Keratinocyte (primary cell): Measurements from ENCODE around the gene HEATR9. TPM values are rescaled to one million over a fixed set of nuclear protein-coding genes. Genes with fewer than 3 reads are reported as not detected.

Source experiments
- DNase-seq: peaks from one replicate; pipeline ENCODE4 v3.0.0-alpha.2; 2011; ENCODE audit warnings: low read depth, missing footprints, low spot score
- FAIRE-seq: peaks from 2 replicates; lab custom pipeline; 2011; peaks lifted over from hg19 to GRCh38; lab: Jason Lieb, UNC
- H2AFZ ChIP-seq: 2 replicates; pipeline ENCODE4 v1.6.0; 2012; ENCODE audit warnings: low read length, control low read depth, inconsistent platforms; ENCODE audit not compliant: control insufficient read depth
- H3K27ac ChIP-seq: 2 replicates; pipeline ENCODE4 v1.5.1; 2011; ENCODE audit warnings: low read length; ENCODE audit not compliant: control insufficient read depth, insufficient read depth
- H3K27me3 ChIP-seq: 3 replicates; pipeline ENCODE4 v1.6.0; 2011; ENCODE audit warnings: low read length; ENCODE audit not compliant: control insufficient read depth, insufficient read depth; ENCODE audit errors: extremely low read depth
- H3K36me3 ChIP-seq, 2 experiments: 2 replicates in 1 of 2; 3 replicates in 1 of 2; pipeline ENCODE4 v1.5.1; 2011; ENCODE audit warnings: low read length in 2 of 2, mild to moderate bottlenecking in 1 of 2; ENCODE audit not compliant: control insufficient read depth in 2 of 2, insufficient read depth in 2 of 2; ENCODE audit errors: extremely low read depth in 1 of 2
- H3K4me1 ChIP-seq: 3 replicates; pipeline ENCODE4 v1.5.1; 2011; ENCODE audit warnings: low read length; ENCODE audit not compliant: control insufficient read depth, insufficient read depth; ENCODE audit errors: extremely low read depth
- H3K4me2 ChIP-seq: 3 replicates; pipeline ENCODE4 v1.6.0; 2011; ENCODE audit warnings: low read depth, low read length; ENCODE audit not compliant: control insufficient read depth, insufficient read depth; ENCODE audit errors: extremely low read depth
- H3K4me3 ChIP-seq, 3 experiments: fragments of 200-600 bp in 1 of 3; sonication (generic) in 1 of 3; 2 replicates in 2 of 3; 3 replicates in 1 of 3; pipeline ENCODE4 v1.5.1; 2011 to 2016; ENCODE audit warnings: low read length in 3 of 3, mild to moderate bottlenecking in 3 of 3, control low read depth in 2 of 3, inconsistent platforms in 1 of 3, low read depth in 1 of 3, mixed read lengths in 1 of 3, mixed run types in 1 of 3, moderate library complexity in 1 of 3; ENCODE audit not compliant: control insufficient read depth in 2 of 3, insufficient read depth in 2 of 3; ENCODE audit errors: extremely low read depth in 1 of 3
- H3K79me2 ChIP-seq: 2 replicates; pipeline ENCODE4 v1.6.0; 2012; ENCODE audit warnings: low read length; ENCODE audit not compliant: control insufficient read depth, insufficient read depth
- H3K9ac ChIP-seq: 3 replicates; pipeline ENCODE4 v1.6.0; 2011; ENCODE audit warnings: low read length; ENCODE audit not compliant: control insufficient read depth, insufficient read depth; ENCODE audit errors: extremely low read depth
- H3K9me1 ChIP-seq: 3 replicates; pipeline ENCODE4 v1.6.0; 2011; ENCODE audit warnings: low read length; ENCODE audit not compliant: control insufficient read depth, insufficient read depth; ENCODE audit errors: extremely low read depth
- H3K9me3 ChIP-seq: 2 replicates; pipeline ENCODE4 v1.5.1; 2012; ENCODE audit warnings: low read depth, low read length; ENCODE audit not compliant: control insufficient read depth
- H4K20me1 ChIP-seq: 3 replicates; pipeline ENCODE4 v1.6.0; 2011; ENCODE audit warnings: low read length; ENCODE audit not compliant: control insufficient read depth, insufficient read depth; ENCODE audit errors: extremely low read depth
- EZH2 ChIP-seq: IDR thresholded peaks from one replicate; pipeline ENCODE4 v1.6.1; 2012; ENCODE audit warnings: inconsistent platforms, mild to moderate bottlenecking, low read length, moderate library complexity
- dilution Hi-C: fragments of 300-500 bp; cut with MboI; formaldehyde crosslinking; loops from one replicate; pipeline ENCODE4 v1.7.0; 2020; ENCODE audit warnings: low sequenced_read_pairs; ENCODE audit not compliant: extremely low pct_ligation_motif_present
- polyA plus RNA-seq, 5 experiments: library from polyadenylated mRNA; depleted of rRNA in 3 of 5; stranded (reverse) in 3 of 5; stranded (forward) in 1 of 5; unstranded in 1 of 5; fragments of >200 nt; gene quantifications; 1 replicate in 1 of 5; 2 replicates in 3 of 5; 3 replicates in 1 of 5; pipeline versions ENCODE4 v1.2.1 to v1.2.3, GENCODE V29; 2011 to 2012; ENCODE audit warnings: missing spikeins in 2 of 5, low read depth in 1 of 5, low replicate concordance in 1 of 5
- TF ChIP-seq, protein P1 (sequence below), 3 experiments: IDR thresholded peaks in 1 of 3; conservative IDR thresholded peaks in 1 of 3; optimal IDR thresholded peaks in 1 of 3; 2 replicates in 2 of 3; 3 replicates in 1 of 3; pipeline versions ENCODE3 to v1.5.1; 2011; ENCODE audit warnings: low read length in 3 of 3, mild to moderate bottlenecking in 3 of 3, moderate library complexity in 2 of 3, control low read depth in 1 of 3, inconsistent platforms in 1 of 3; ENCODE audit not compliant: insufficient read depth in 2 of 3; ENCODE audit errors: extremely low read depth in 1 of 3

HEATR9 gene
- polyA plus RNA-seq, 1 donor (not counting 4 experiments of a cell fraction or from before 2014, with no cell fraction given) = not detected

GRCh38 chr17:35906191-35906925 is 37.7 kb upstream of the HEATR9 start:
- H3K9ac ChIP-seq = no peak overlapping the region
- H2AFZ ChIP-seq = no peak overlapping the region
- no peaks in the 10 kb centered on the region for H3K36me3 ChIP-seq
- no peak overlapping the region for H3K4me3 ChIP-seq
- no peaks in the 10 kb centered on the region for H4K20me1 ChIP-seq
- H3K27ac ChIP-seq = no peak overlapping the region
- H3K79me2 ChIP-seq = no peaks in the 10 kb centered on the region
- no peaks in the 10 kb centered on the region for H3K9me1 ChIP-seq
- no peaks in the 10 kb centered on the region for H3K4me1 ChIP-seq
- H3K9me3 ChIP-seq = no peaks in the 10 kb centered on the region
- no peak for DNase-seq
- no peak overlapping the region for H3K4me2 ChIP-seq
- H3K27me3 ChIP-seq = peaks cover 4% of the 10 kb centered on the region
- no peak for FAIRE-seq
- TF ChIP-seq, protein P1, sequence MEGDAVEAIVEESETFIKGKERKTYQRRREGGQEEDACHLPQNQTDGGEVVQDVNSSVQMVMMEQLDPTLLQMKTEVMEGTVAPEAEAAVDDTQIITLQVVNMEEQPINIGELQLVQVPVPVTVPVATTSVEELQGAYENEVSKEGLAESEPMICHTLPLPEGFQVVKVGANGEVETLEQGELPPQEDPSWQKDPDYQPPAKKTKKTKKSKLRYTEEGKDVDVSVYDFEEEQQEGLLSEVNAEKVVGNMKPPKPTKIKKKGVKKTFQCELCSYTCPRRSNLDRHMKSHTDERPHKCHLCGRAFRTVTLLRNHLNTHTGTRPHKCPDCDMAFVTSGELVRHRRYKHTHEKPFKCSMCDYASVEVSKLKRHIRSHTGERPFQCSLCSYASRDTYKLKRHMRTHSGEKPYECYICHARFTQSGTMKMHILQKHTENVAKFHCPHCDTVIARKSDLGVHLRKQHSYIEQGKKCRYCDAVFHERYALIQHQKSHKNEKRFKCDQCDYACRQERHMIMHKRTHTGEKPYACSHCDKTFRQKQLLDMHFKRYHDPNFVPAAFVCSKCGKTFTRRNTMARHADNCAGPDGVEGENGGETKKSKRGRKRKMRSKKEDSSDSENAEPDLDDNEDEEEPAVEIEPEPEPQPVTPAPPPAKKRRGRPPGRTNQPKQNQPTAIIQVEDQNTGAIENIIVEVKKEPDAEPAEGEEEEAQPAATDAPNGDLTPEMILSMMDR (optimal IDR thresholded peaks at IDR 0.05 in 1 of 3, IDR thresholded peaks at IDR 0.05 in 1 of 3, conservative IDR thresholded peaks at IDR 0.05 in 1 of 3; ENCODE audit: extremely low read depth in 1 of 3, insufficient read depth in 2 of 3, low read length in 3 of 3) = no peak
- no peak for TF ChIP-seq EZH2
- dilution Hi-C loops = no loop called here

GRCh38 chr17:35903451-35903850 is 34.8 kb upstream of the HEATR9 start:
- Histone ChIP-seq H3K4me3 (no peak overlapping the region), H4K20me1 (no peaks in the 10 kb centered on the region), H3K79me2 (no peaks in the 10 kb centered on the region), H3K27me3 (peaks cover 4% of the 10 kb centered on the region), H3K4me2 (no peak overlapping the region), H3K4me1 (peaks cover 25% of the 10 kb centered on the region), H2AFZ (no peak overlapping the region), H3K36me3 (no peaks in the 10 kb centered on the region), H3K9me3 (no peaks in the 10 kb centered on the region), H3K9ac (no peak overlapping the region), H3K9me1 (no peaks in the 10 kb centered on the region), H3K27ac (no peak overlapping the region)
- no peak for FAIRE-seq
- DNase-seq = no peak
- dilution Hi-C loops = no loop called here
- TF ChIP-seq, protein P1 (optimal IDR thresholded peaks at IDR 0.05 in 1 of 3, IDR thresholded peaks at IDR 0.05 in 1 of 3, conservative IDR thresholded peaks at IDR 0.05 in 1 of 3; ENCODE audit: extremely low read depth in 1 of 3, insufficient read depth in 2 of 3, low read length in 3 of 3) = no peak
- no peak for TF ChIP-seq EZH2
